ENCODE results near the gene TRIM38. TPM values are rescaled to one million over a fixed set of nuclear protein-coding genes. Genes with fewer than 3 reads are reported as not detected.
"Not testable (repeated sequence)": the region's sequence is repeated elsewhere in the genome, so short reads cannot be mapped to it uniquely, and the experiment has no call there.

The TRIM38 gene
- total RNA-seq (2014; rRNA removed; shearing (Covaris generic)) = 4.7 and 7.1 TPM in 2 replicates

- DNase-seq (ENCODE audit: low spot score) = peak; percentile 93
Observed at GRCh38 chr6:25962149-25963127, at the start of gene TRIM38. Gene TRIM38 (plus strand): TSS chr6:25962802. CDS start chr6:25966523, 3,721 bp downstream.

GRCh38 chr6:25913741-25914140, 48.9 kb upstream of the TRIM38 start:
- DNase-seq (ENCODE audit: low spot score) = no peak

GRCh38 chr6:25916330-25916729, 46.3 kb upstream of the TRIM38 start:
- no peak for DNase-seq (ENCODE audit: low spot score)

- DNase-seq (ENCODE audit: low spot score) = no peak
Observed at GRCh38 chr6:25916789-25917490, 45.7 kb upstream of the TRIM38 start.

- no peak for DNase-seq (ENCODE audit: low spot score)
Observed at GRCh38 chr6:25918083-25918683, 44.4 kb upstream of the TRIM38 start.

GRCh38 chr6:25919657-25920056, 42.9 kb upstream of the TRIM38 start:
- DNase-seq (ENCODE audit: low spot score) = no peak

- no peak for DNase-seq (ENCODE audit: low spot score)
Observed at GRCh38 chr6:25921525-25922203, 40.9 kb upstream of the TRIM38 start.

GRCh38 chr6:25922301-25922700, 40.3 kb upstream of the TRIM38 start:
- no peak for DNase-seq (ENCODE audit: low spot score)

GRCh38 chr6:25925876-25926275, 36.7 kb upstream of the TRIM38 start:
- no peak for DNase-seq (ENCODE audit: low spot score)

GRCh38 chr6:25927178-25927577, 35.4 kb upstream of the TRIM38 start:
- no peak for DNase-seq (ENCODE audit: low spot score)

- peak; percentile 36 for DNase-seq (ENCODE audit: low spot score)
Observed at GRCh38 chr6:25927756-25928216, 34.8 kb upstream of the TRIM38 start.

GRCh38 chr6:25928562-25929324, 33.9 kb upstream of the TRIM38 start:
- no peak for DNase-seq (ENCODE audit: low spot score)

GRCh38 chr6:25929785-25930184, 32.8 kb upstream of the TRIM38 start:
- DNase-seq (ENCODE audit: low spot score) = not testable (repeated sequence)

GRCh38 chr6:25930532-25931410, 31.8 kb upstream of the TRIM38 start, which contains the start of gene SLC17A2:
Gene SLC17A2 (minus strand): TSS chr6:25930691. CDS start chr6:25925796, 4,895 bp downstream.
- no peak for DNase-seq (ENCODE audit: low spot score)

- DNase-seq (ENCODE audit: low spot score) = no peak
Observed at GRCh38 chr6:25931411-25931709, 31.2 kb upstream of the TRIM38 start.

- DNase-seq (ENCODE audit: low spot score) = no peak
Observed at GRCh38 chr6:25934156-25934555, 28.4 kb upstream of the TRIM38 start.

GRCh38 chr6:25934735-25935313, 27.8 kb upstream of the TRIM38 start:
- DNase-seq (ENCODE audit: low spot score) = no peak

- DNase-seq (ENCODE audit: low spot score) = no peak
Observed at GRCh38 chr6:25935953-25936352, 26.6 kb upstream of the TRIM38 start.

- no peak for DNase-seq (ENCODE audit: low spot score)
Observed at GRCh38 chr6:25939593-25939992, 23.0 kb upstream of the TRIM38 start.

Data from H4 (cell line).